HepG2 (cell line): Measurements from ENCODE around the gene SPCS1. TPM values are rescaled to one million over a fixed set of nuclear protein-coding genes. Genes with fewer than 3 reads are reported as not detected.

Experiments used
- ATAC-seq: fragments of 200-7000 bp; cut with Tn5 transposase; 3 replicates; pipeline ENCODE4 v1.9.1; 2020; ENCODE audit warnings: mild to moderate bottlenecking, moderate library complexity
- BruUV-seq: library from RNA; stranded (reverse); fragments of 400-500 nt; replicated peaks from 2 replicates; lab custom pipeline; 2021; lab: Mats Ljungman, UMichigan
- CTCF ChIA-PET: fragments of 300-600 bp; formaldehyde crosslinking; extraction: SDS; loops from one replicate; lab custom pipeline; 2021; ENCODE audit warnings: low total read pairs, inconsistent platforms, low intra/inter-chr PET ratio; lab: Yijun Ruan, JAX
- POLR2A ChIA-PET: fragments of 350-600 bp; sonication (Branson Sonifier 250); formaldehyde crosslinking; loops from one replicate; lab custom pipeline; 2020; ENCODE audit warnings: antibody characterized with exemption, inconsistent platforms; lab: Yijun Ruan, JAX
- DNase-seq: peaks from one replicate; pipeline ENCODE4 v3.0.0-alpha.2; 2015; ENCODE audit warnings: low spot score
- FAIRE-seq: peaks from 3 replicates; lab custom pipeline; 2011; peaks lifted over from hg19 to GRCh38; lab: Jason Lieb, UNC
- H2AFZ ChIP-seq: one replicate; pipeline ENCODE4 v1.6.1; 2011; ENCODE audit warnings: low read length, inconsistent platforms
- H3K27ac ChIP-seq: fragments of 300-600 bp; 3 replicates; pipeline ENCODE4 v1.8.0; 2011; ENCODE audit warnings: mixed run types, mild to moderate bottlenecking, mixed read lengths, low read length, inconsistent platforms; ENCODE audit not compliant: insufficient read depth; ENCODE audit errors: extremely low read length
- H3K27me3 ChIP-seq, 2 experiments: fragments of 200-600 bp in 1 of 2; 2 replicates in 1 of 2; 3 replicates in 1 of 2; pipeline versions ENCODE4 v1.6.0 to v1.8.0; 2011; ENCODE audit warnings: low read length in 2 of 2, mild to moderate bottlenecking in 2 of 2, moderate library complexity in 2 of 2, inconsistent platforms in 1 of 2; ENCODE audit not compliant: insufficient read depth in 2 of 2, control insufficient read depth in 1 of 2
- H3K36me3 ChIP-seq, 2 experiments: fragments of 200-600 bp in 1 of 2; replicated peaks in 1 of 2; 2 replicates in 1 of 2; 3 replicates in 1 of 2; pipeline versions ENCODE4 v1.5.1 to v1.8.0; 2011; ENCODE audit warnings: low read length in 2 of 2, inconsistent platforms in 1 of 2; ENCODE audit not compliant: insufficient read depth in 2 of 2, control insufficient read depth in 1 of 2
- H3K4me1 ChIP-seq: 2 replicates; pipeline ENCODE4 v1.5.1; 2012; ENCODE audit warnings: low read length, inconsistent platforms; ENCODE audit not compliant: insufficient read depth
- H3K4me2 ChIP-seq: 2 replicates; pipeline ENCODE4 v1.6.0; 2011; ENCODE audit warnings: low read depth, low read length, inconsistent platforms
- H3K4me3 ChIP-seq, 3 experiments: fragments of 200-600 bp in 1 of 3; sonication (generic), shearing (Covaris generic) in 1 of 3; replicated peaks in 1 of 3; 2 replicates each; pipeline ENCODE4 v1.5.1; 2011 to 2016; ENCODE audit warnings: low read length in 3 of 3, inconsistent platforms in 2 of 3, low read depth in 2 of 3, mild to moderate bottlenecking in 2 of 3, control low read depth in 1 of 3, mixed read lengths in 1 of 3; ENCODE audit not compliant: insufficient read depth in 1 of 3
- H3K79me2 ChIP-seq: one replicate; pipeline ENCODE4 v1.6.1; 2011; ENCODE audit warnings: low read length, inconsistent platforms; ENCODE audit not compliant: insufficient read depth
- H3K9ac ChIP-seq: 2 replicates; pipeline ENCODE4 v1.6.0; 2011; ENCODE audit warnings: mild to moderate bottlenecking, low read depth, low read length, inconsistent platforms; ENCODE audit not compliant: insufficient read depth
- H3K9me3 ChIP-seq: 2 replicates; pipeline ENCODE4 v1.5.1; 2012; ENCODE audit warnings: mild to moderate bottlenecking, low read length
- H4K20me1 ChIP-seq: 2 replicates; pipeline ENCODE4 v1.6.0; 2011; ENCODE audit warnings: inconsistent platforms, mild to moderate bottlenecking, low read length, moderate library complexity; ENCODE audit not compliant: insufficient read depth
- ATAD3A ChIP-seq: sonication (generic); formaldehyde crosslinking; IDR thresholded peaks from 2 replicates; pipeline ENCODE4 v1.4.0; 2020; ENCODE audit warnings: missing genetic modification reagents
- ISX ChIP-seq: sonication (generic); formaldehyde crosslinking; conservative IDR thresholded peaks from 2 replicates; pipeline ENCODE4 v1.5.0; 2020; ENCODE audit warnings: missing genetic modification reagents
- PHF21A ChIP-seq: sonication (generic); formaldehyde crosslinking; IDR thresholded peaks from 2 replicates; pipeline ENCODE4 v1.5.0; 2020; ENCODE audit warnings: mild to moderate bottlenecking, missing genetic modification reagents
- POLR2A ChIP-seq, 2 experiments: IDR thresholded peaks; 2 replicates each; pipeline ENCODE4 v1.6.1; 2011; ENCODE audit warnings: low read depth in 2 of 2, low read length in 2 of 2, mild to moderate bottlenecking in 1 of 2, moderate library complexity in 1 of 2; ENCODE audit not compliant: insufficient read depth in 1 of 2
- POLR2G ChIP-seq: fragments of 200-400 bp; formaldehyde crosslinking; IDR thresholded peaks from 2 replicates; pipeline ENCODE4 v1.6.1; 2018; ENCODE audit warnings: mild to moderate bottlenecking, low read depth, low read length, moderate library complexity
- SIX4 ChIP-seq: sonication (generic); formaldehyde crosslinking; IDR thresholded peaks from 2 replicates; pipeline ENCODE4 v1.4.0; 2020; ENCODE audit warnings: missing genetic modification reagents
- SMARCC2 ChIP-seq: fragments of 450-650 bp; IDR thresholded peaks from 2 replicates; pipeline ENCODE4 v1.6.1; 2017; ENCODE audit warnings: antibody characterized with exemption, mild to moderate bottlenecking
- ZBTB49 ChIP-seq: sonication (generic); formaldehyde crosslinking; IDR thresholded peaks from 2 replicates; pipeline ENCODE4 v1.4.0; 2020; ENCODE audit warnings: missing genetic modification reagents, borderline replicate concordance
- ZFY ChIP-seq: sonication (generic); formaldehyde crosslinking; IDR thresholded peaks from 2 replicates; pipeline ENCODE4 v1.4.0; 2020; ENCODE audit warnings: missing genetic modification reagents
- whole genome bisulfite sequencing: methylation state at CpG from one replicate; pipeline ENCODE4 v1.1.6; 2017; ENCODE audit warnings: low lambda C conversion rate; 5-methylcytosine and 5-hydroxymethylcytosine counted together
- in situ Hi-C: cut with HindIII; loops from 2 replicates; pipeline ENCODE4 v1.10.0; 2017; ENCODE audit warnings: low pct_unique_long_range_greater_than_20kb; ENCODE audit not compliant: extremely low pct_ligation_motif_present
- intact Hi-C: fragments of 100-400 bp; cut with micrococcal nuclease; formaldehyde crosslinking; loops from one replicate; pipeline ENCODE4 v1.10.0; 2022; ENCODE audit not compliant: unreplicated experiment
- polyA plus RNA-seq, 8 experiments: library from polyadenylated mRNA; depleted of rRNA in 3 of 8; stranded (reverse) in 7 of 8; unstranded in 1 of 8; fragments of >200 nt; fragmentation: Illumina TruSeq in 4 of 8; extraction: Trizol in 4 of 8; gene quantifications; 2 replicates each; pipeline versions ENCODE4 v1.2.1 to v1.2.3, GENCODE V29; 2011 to 2016; ENCODE audit warnings: low read depth in 4 of 8, missing spikeins in 1 of 8, mixed read lengths in 1 of 8; ENCODE audit not compliant: insufficient read depth in 1 of 8
- total RNA-seq, 5 experiments: library from RNA; depleted of rRNA; stranded (reverse); fragments of >200 nt; fragmentation: Illumina TruSeq; extraction: Trizol; gene quantifications; 2 replicates each; pipeline ENCODE4 v1.2.3, GENCODE V29; 2016; ENCODE audit warnings: low read depth in 1 of 5

SPCS1 gene
- total and polyA plus RNA-seq, 2 of the 13 experiments (the other 11 are each of a cell fraction or from before 2014, with no cell fraction given): 84.6 to 120 TPM

- Histone ChIP-seq H3K27ac (no peak overlapping the region), H3K79me2 (peaks cover 46% of the 10 kb centered on the region), H3K4me2 (no peak overlapping the region), H3K9ac (no peak overlapping the region), H4K20me1 (no peaks in the 10 kb centered on the region), H2AFZ (no peak overlapping the region), H3K4me3 (no peak overlapping the region), H3K27me3 (no peaks in the 10 kb centered on the region), H3K4me1 (peaks cover 66% of the 10 kb centered on the region), H3K36me3 (peaks cover 7 to 43% of the 10 kb centered on the region in 2 experiments), H3K9me3 (no peaks in the 10 kb centered on the region)
- ChIA-PET CTCF (no interaction called here), POLR2A (no interaction called here)
- no peak for ATAC-seq
- intact Hi-C loops: no loop called here
- 94% methylated on average over 1 of the region's 1 CpG for WGBS
- TF ChIP-seq SMARCC2 (no peak), POLR2G (no peak), ATAD3A (CRISPR knock-in tag) (no peak), SIX4 (CRISPR knock-in tag) (no peak), ZFY (CRISPR knock-in tag) (no peak), ZBTB49 (CRISPR knock-in tag) (no peak), ISX (CRISPR knock-in tag) (no peak), POLR2A (IDR thresholded peaks at IDR 0.05; ENCODE audit: insufficient read depth in 1 of 2, low read depth in 2 of 2, low read length in 2 of 2) (no peak), PHF21A (CRISPR knock-in tag) (no peak)
- no TSS peak for BruUV-seq
- DNase-seq: no peak
- in situ Hi-C loops: loop anchor here (10.0 kb wide), 1 partner anchor 225 kb away; the partner anchor contains the start of genes NISCH and TNNC1
- no peak for FAIRE-seq
Observed at GRCh38 chr3:52679811-52680210, 26.1 kb upstream of the SPCS1 start.
